Measurements from ENCODE around the gene LRRC32. TPM values are rescaled to one million over a fixed set of nuclear protein-coding genes. Genes with fewer than 3 reads are reported as not detected.

Gene LRRC32
- total RNA-seq, 1 experiment from 2014 or later, result 0.46 TPM

DNA sequence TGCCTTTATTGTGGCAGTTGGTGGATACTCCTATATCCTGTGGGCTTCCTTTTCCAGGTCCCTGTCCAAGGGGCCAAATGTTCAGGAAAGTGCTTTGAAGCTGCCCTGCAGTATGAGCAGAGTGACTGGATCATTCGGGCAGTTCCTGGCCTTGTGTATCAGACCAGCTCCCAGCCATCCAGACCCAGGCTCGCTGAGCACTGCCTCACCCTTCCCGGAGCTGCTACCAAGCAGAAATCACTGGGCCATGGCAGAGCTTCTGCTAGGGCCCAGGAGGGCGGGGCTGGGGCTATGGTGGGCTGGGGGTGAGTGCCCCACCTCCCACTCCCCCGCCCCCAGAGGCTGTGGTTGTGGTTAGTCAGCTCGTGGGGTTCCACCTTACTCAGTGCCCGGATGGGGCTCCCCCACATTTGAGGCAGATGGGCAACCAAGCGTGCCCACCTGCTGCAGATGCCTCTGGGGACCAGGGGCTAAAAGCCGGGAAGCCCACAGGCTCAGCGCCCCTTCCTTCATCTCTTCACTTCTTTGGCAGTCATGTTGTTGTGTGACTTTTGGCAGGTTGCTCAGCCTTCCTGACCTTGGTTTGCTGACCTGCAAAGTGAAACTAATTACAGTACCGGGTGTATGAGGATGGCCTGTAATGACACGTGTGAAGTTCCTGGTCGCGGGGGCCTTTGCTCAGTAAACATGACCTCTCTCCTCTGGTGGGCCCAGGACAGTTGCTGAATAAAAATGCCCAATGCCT is 2.1 kb upstream of the LRRC32 start:
- Histone ChIP-seq H2BK120ac (ENCODE audit: low read depth, low read length, poor library complexity, severe bottlenecking) (no peak overlapping the region), H3K14ac (ENCODE audit: insufficient read depth, low read length) (no peak overlapping the region), H3K23ac (ENCODE audit: insufficient read length, low read depth, low read length) (no peak overlapping the region), H4K5ac (ENCODE audit: insufficient read length, low read depth, low read length) (no peak overlapping the region), H3K9me3 (ENCODE audit: control insufficient read depth, low read depth, low read length) (no peaks in the 10 kb centered on the region), H3K56ac (ENCODE audit: insufficient read length, low read depth, low read length) (no peak overlapping the region), H2BK5ac (ENCODE audit: insufficient read length, low read length) (no peak overlapping the region), H4K8ac (replicated peaks; ENCODE audit: insufficient read length, low read depth, low read length) (no peak overlapping the region), H4K20me1 (ENCODE audit: control insufficient read depth, insufficient read depth, insufficient read length) (no peaks in the 10 kb centered on the region), H3K9ac (ENCODE audit: extremely low read depth, insufficient read length, low read length) (no peak overlapping the region), H3K79me2 (ENCODE audit: insufficient read depth, low read length) (no peaks in the 10 kb centered on the region), H2BK12ac (ENCODE audit: insufficient read length, low read depth, low read length) (no peak overlapping the region), H3K18ac (ENCODE audit: insufficient read length, low read depth, low read length) (no peak overlapping the region), H3K27ac (ENCODE audit: insufficient read length, low read depth, low read length) (no peak overlapping the region), H4K91ac (ENCODE audit: insufficient read length, low read depth, low read length) (no peak overlapping the region), H2AFZ (ENCODE audit: low read length) (no peak overlapping the region), H2BK20ac (ENCODE audit: low read depth, low read length, poor library complexity, severe bottlenecking) (no peak overlapping the region), H3K4ac (ENCODE audit: low read depth, low read length) (no peak overlapping the region), H3K79me1 (ENCODE audit: insufficient read depth, low read depth, low read length, poor library complexity, severe bottlenecking) (no peaks in the 10 kb centered on the region), H3K4me1 (ENCODE audit: insufficient read depth, low read length) (no peaks in the 10 kb centered on the region; the same call in 1 of the 2 replicates), H3K4me2 (ENCODE audit: insufficient read depth, insufficient read length, low read length) (no peak overlapping the region), H3T11ph (ENCODE audit: low read length) (no peak overlapping the region), H3K27me3 (ENCODE audit: insufficient read depth, low read length) (peaks cover 2% of the 10 kb centered on the region; the same call in 1 of the 2 replicates), H2AK5ac (ENCODE audit: insufficient read length, low read length) (no peak overlapping the region), H2BK15ac (ENCODE audit: low read depth, low read length) (no peak overlapping the region), H3K23me2 (ENCODE audit: insufficient read length, low read depth, low read length, poor library complexity, severe bottlenecking) (no peaks in the 10 kb centered on the region)
- Mint-ChIP-seq H3K36me3 (ENCODE audit: insufficient read depth in 1 of 3, low read depth in 3 of 3) (no peaks in the 10 kb centered on the region; a peak in 1 of 7 replicates), H3K4me1 (peaks cover 9 to 18% of the 10 kb centered on the region in 2 experiments), H3K4me3 (no peak overlapping the region), H3K27me3 (ENCODE audit: low read depth) (peaks cover 39% of the 10 kb centered on the region), H3K27ac (no peak overlapping the region), H3K9me3 (no peaks in the 10 kb centered on the region)
- DNase-seq, result no peak
- WGBS (ENCODE audit: extremely low coverage, insufficient read length, low lambda C conversion rate), result no CpG with 5 or more reads among the region's 14 CpGs
- TF ChIP-seq, protein P1, sequence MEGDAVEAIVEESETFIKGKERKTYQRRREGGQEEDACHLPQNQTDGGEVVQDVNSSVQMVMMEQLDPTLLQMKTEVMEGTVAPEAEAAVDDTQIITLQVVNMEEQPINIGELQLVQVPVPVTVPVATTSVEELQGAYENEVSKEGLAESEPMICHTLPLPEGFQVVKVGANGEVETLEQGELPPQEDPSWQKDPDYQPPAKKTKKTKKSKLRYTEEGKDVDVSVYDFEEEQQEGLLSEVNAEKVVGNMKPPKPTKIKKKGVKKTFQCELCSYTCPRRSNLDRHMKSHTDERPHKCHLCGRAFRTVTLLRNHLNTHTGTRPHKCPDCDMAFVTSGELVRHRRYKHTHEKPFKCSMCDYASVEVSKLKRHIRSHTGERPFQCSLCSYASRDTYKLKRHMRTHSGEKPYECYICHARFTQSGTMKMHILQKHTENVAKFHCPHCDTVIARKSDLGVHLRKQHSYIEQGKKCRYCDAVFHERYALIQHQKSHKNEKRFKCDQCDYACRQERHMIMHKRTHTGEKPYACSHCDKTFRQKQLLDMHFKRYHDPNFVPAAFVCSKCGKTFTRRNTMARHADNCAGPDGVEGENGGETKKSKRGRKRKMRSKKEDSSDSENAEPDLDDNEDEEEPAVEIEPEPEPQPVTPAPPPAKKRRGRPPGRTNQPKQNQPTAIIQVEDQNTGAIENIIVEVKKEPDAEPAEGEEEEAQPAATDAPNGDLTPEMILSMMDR (conservative IDR thresholded peaks at IDR 0.05), result no peak

All from H9 (cell line).